SK-N-SH (cell line): ENCODE results near the gene ROM1. TPM values are rescaled to one million over a fixed set of nuclear protein-coding genes. Genes with fewer than 3 reads are reported as not detected.
A peak's percentile ranks its signal among the peaks of the same experiment; 100 is the strongest.

Experiments used
- CHD2 ChIP-seq: fragments of 150-350 bp; IDR thresholded peaks from 2 replicates; pipeline ENCODE4 v1.6.1; 2018; ENCODE audit warnings: low read length; ENCODE audit not compliant: partially characterized antibody
- EZH2phosphoT487 ChIP-seq: fragments of 200-600 bp; sonication (generic); IDR thresholded peaks from 2 replicates; pipeline ENCODE4 v1.6.1; 2017; ENCODE audit warnings: low read depth, mixed run types, mild to moderate bottlenecking, antibody characterized with exemption, moderate library complexity, borderline replicate concordance
- FOXJ3 ChIP-seq: sonication (generic); formaldehyde crosslinking; IDR thresholded peaks from 2 replicates; pipeline ENCODE4 v1.5.1; 2020; ENCODE audit warnings: mild to moderate bottlenecking, missing genetic modification reagents
- FOXM1 ChIP-seq: IDR thresholded peaks from 2 replicates; pipeline ENCODE4 v1.4.0; 2012; ENCODE audit warnings: low read depth, mild to moderate bottlenecking
- GATA2 ChIP-seq: sonication (generic); formaldehyde crosslinking; IDR thresholded peaks from 2 replicates; pipeline ENCODE4 v1.5.0; 2020; ENCODE audit warnings: mild to moderate bottlenecking, missing genetic modification reagents
- JUND ChIP-seq: IDR thresholded peaks from 2 replicates; pipeline ENCODE4 v1.4.0; 2012
- MEF2A ChIP-seq: IDR thresholded peaks from 2 replicates; pipeline ENCODE4 v1.4.0; 2012; ENCODE audit warnings: low read depth, borderline replicate concordance
- NFIC ChIP-seq: IDR thresholded peaks from 2 replicates; pipeline ENCODE4 v1.4.0; 2012; ENCODE audit warnings: borderline replicate concordance
- POLR2AphosphoS5 ChIP-seq: IDR thresholded peaks from 2 replicates; pipeline ENCODE4 v1.6.1; 2012; ENCODE audit warnings: low read depth, low read length
- RAD21 ChIP-seq: IDR thresholded peaks from 2 replicates; pipeline ENCODE4 v1.6.1; 2012; ENCODE audit warnings: mild to moderate bottlenecking, low read length
- RCOR1 ChIP-seq: fragments of 150-350 bp; IDR thresholded peaks from 2 replicates; pipeline ENCODE4 v1.6.1; 2017; ENCODE audit warnings: antibody characterized with exemption, low read length
- RFX5 ChIP-seq: IDR thresholded peaks from 2 replicates; pipeline ENCODE4 v1.6.1; 2012; ENCODE audit warnings: mild to moderate bottlenecking, improper control_type of control experiment, low read length
- SIN3A ChIP-seq: IDR thresholded peaks from 2 replicates; pipeline ENCODE4 v1.6.1; 2012; ENCODE audit warnings: low read depth, mild to moderate bottlenecking, low read length, moderate library complexity, borderline replicate concordance
- TAF1 ChIP-seq: IDR thresholded peaks from 2 replicates; pipeline ENCODE4 v1.6.1; 2012; ENCODE audit warnings: low read depth, mild to moderate bottlenecking, low read length, moderate library complexity, borderline replicate concordance
- TCF12 ChIP-seq: IDR thresholded peaks from 2 replicates; pipeline ENCODE4 v1.4.0; 2012
- polyA plus RNA-seq, 3 experiments: library from polyadenylated mRNA; depleted of rRNA; stranded (reverse); fragments of >200 nt; gene quantifications; 2 replicates each; pipeline ENCODE4 v1.2.3, GENCODE V29; 2012
- TF ChIP-seq, protein P1 (sequence below): fragments of 200-600 bp; sonication (generic); IDR thresholded peaks from 2 replicates; pipeline ENCODE4 v1.6.1; 2017; ENCODE audit warnings: antibody characterized with exemption, mild to moderate bottlenecking, moderate library complexity
- TF ChIP-seq, protein P2 (sequence below): IDR thresholded peaks from 2 replicates; pipeline ENCODE4 v1.4.0; 2012; ENCODE audit warnings: low read depth
- TF ChIP-seq, protein P3 (sequence below): IDR thresholded peaks from 2 replicates; pipeline ENCODE4 v1.4.0; 2012; ENCODE audit warnings: low read depth, borderline replicate concordance
- TF ChIP-seq, protein P4 (sequence below): fragments of 150-350 bp; IDR thresholded peaks from 2 replicates; pipeline ENCODE4 v1.6.1; 2016; ENCODE audit warnings: mild to moderate bottlenecking, low read depth, low read length
- TF ChIP-seq, protein P5 (sequence below): fragments of 150-350 bp; IDR thresholded peaks from 2 replicates; pipeline ENCODE4 v1.6.1; 2017; ENCODE audit warnings: antibody characterized with exemption, low read length, low read depth, borderline replicate concordance
- TF ChIP-seq, protein P6 (sequence below): IDR thresholded peaks from 2 replicates; pipeline ENCODE4 v1.6.1; 2012; ENCODE audit warnings: mild to moderate bottlenecking, low read depth, low read length, moderate library complexity

ROM1 gene
- polyA plus RNA-seq, 1 of the 3 experiments (the other 2 are of a cell fraction): 7.3 TPM

DNA sequence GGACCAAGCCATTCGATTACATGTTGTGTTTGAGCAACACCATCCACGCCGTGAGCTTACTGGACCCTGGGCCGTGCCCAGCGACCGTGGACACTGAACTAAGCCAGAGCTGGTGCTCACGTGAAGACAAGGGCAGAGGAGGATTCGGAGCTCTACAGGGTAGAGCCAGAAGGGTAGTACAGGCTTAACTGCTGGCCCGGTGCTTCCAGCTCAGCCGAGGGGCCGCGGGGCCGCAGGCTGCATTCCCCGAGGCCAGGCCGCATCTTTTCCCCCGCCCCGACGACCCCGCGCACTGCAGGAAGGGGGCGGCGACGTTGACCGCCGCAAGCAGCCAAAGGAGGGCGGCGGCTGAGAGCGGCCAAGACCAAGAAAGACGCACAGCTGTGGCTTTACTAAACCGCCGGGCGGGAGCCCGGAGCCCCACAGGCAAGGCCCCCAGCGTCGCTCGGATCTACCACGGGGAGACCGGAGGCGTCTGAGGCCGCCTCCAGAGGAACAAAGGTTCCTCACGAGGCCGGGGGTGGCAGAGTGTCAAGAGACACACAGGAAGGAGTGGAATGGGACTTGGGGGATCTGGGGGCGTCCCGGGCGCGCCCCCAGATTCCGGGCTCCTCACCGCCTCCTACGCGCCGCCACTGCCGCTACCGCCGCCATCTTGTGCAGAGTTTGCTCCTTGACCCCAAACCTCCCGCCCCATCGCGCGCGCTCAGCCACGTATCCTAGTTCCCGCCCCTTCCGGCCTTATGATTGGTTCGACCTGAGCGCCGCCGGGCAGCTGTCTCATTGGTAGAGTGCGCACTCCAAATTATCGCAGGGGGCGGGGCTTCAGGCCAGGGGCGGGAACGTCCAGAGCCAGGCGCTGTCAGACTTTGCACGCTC is 33.1 kb downstream of the ROM1 start, which contains the start of gene GANAB (continued):
- TF ChIP-seq, protein P1, sequence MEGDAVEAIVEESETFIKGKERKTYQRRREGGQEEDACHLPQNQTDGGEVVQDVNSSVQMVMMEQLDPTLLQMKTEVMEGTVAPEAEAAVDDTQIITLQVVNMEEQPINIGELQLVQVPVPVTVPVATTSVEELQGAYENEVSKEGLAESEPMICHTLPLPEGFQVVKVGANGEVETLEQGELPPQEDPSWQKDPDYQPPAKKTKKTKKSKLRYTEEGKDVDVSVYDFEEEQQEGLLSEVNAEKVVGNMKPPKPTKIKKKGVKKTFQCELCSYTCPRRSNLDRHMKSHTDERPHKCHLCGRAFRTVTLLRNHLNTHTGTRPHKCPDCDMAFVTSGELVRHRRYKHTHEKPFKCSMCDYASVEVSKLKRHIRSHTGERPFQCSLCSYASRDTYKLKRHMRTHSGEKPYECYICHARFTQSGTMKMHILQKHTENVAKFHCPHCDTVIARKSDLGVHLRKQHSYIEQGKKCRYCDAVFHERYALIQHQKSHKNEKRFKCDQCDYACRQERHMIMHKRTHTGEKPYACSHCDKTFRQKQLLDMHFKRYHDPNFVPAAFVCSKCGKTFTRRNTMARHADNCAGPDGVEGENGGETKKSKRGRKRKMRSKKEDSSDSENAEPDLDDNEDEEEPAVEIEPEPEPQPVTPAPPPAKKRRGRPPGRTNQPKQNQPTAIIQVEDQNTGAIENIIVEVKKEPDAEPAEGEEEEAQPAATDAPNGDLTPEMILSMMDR: no peak
- TF ChIP-seq CHD2: peak; percentile 93
- TF ChIP-seq MEF2A: no peak
- TF ChIP-seq, protein P2, sequence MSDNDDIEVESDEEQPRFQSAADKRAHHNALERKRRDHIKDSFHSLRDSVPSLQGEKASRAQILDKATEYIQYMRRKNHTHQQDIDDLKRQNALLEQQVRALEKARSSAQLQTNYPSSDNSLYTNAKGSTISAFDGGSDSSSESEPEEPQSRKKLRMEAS: peak; percentile 55
- TF ChIP-seq RCOR1: no peak
- TF ChIP-seq, protein P3, sequence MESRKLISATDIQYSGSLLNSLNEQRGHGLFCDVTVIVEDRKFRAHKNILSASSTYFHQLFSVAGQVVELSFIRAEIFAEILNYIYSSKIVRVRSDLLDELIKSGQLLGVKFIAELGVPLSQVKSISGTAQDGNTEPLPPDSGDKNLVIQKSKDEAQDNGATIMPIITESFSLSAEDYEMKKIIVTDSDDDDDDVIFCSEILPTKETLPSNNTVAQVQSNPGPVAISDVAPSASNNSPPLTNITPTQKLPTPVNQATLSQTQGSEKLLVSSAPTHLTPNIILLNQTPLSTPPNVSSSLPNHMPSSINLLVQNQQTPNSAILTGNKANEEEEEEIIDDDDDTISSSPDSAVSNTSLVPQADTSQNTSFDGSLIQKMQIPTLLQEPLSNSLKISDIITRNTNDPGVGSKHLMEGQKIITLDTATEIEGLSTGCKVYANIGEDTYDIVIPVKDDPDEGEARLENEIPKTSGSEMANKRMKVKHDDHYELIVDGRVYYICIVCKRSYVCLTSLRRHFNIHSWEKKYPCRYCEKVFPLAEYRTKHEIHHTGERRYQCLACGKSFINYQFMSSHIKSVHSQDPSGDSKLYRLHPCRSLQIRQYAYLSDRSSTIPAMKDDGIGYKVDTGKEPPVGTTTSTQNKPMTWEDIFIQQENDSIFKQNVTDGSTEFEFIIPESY: peak; percentile 89
- TF ChIP-seq EZH2phosphoT487: no peak
- TF ChIP-seq, protein P4, sequence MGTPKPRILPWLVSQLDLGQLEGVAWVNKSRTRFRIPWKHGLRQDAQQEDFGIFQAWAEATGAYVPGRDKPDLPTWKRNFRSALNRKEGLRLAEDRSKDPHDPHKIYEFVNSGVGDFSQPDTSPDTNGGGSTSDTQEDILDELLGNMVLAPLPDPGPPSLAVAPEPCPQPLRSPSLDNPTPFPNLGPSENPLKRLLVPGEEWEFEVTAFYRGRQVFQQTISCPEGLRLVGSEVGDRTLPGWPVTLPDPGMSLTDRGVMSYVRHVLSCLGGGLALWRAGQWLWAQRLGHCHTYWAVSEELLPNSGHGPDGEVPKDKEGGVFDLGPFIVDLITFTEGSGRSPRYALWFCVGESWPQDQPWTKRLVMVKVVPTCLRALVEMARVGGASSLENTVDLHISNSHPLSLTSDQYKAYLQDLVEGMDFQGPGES: no peak
- no peak for TF ChIP-seq FOXM1
- TF ChIP-seq POLR2AphosphoS5: peak; percentile 90
- TF ChIP-seq RAD21: no peak
- TF ChIP-seq JUND: peak; percentile 46; the same call in 1 of the 2 replicates
- no peak for TF ChIP-seq TCF12
- no peak for TF ChIP-seq GATA2 (CRISPR knock-in tag)
- peak; percentile 90; the same call in 1 of the 2 replicates for TF ChIP-seq SIN3A
- TF ChIP-seq NFIC: no peak
- TF ChIP-seq FOXJ3 (CRISPR knock-in tag): no peak
- TF ChIP-seq, protein P5, sequence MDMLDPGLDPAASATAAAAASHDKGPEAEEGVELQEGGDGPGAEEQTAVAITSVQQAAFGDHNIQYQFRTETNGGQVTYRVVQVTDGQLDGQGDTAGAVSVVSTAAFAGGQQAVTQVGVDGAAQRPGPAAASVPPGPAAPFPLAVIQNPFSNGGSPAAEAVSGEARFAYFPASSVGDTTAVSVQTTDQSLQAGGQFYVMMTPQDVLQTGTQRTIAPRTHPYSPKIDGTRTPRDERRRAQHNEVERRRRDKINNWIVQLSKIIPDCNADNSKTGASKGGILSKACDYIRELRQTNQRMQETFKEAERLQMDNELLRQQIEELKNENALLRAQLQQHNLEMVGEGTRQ: no peak
- TF ChIP-seq, protein P6, sequence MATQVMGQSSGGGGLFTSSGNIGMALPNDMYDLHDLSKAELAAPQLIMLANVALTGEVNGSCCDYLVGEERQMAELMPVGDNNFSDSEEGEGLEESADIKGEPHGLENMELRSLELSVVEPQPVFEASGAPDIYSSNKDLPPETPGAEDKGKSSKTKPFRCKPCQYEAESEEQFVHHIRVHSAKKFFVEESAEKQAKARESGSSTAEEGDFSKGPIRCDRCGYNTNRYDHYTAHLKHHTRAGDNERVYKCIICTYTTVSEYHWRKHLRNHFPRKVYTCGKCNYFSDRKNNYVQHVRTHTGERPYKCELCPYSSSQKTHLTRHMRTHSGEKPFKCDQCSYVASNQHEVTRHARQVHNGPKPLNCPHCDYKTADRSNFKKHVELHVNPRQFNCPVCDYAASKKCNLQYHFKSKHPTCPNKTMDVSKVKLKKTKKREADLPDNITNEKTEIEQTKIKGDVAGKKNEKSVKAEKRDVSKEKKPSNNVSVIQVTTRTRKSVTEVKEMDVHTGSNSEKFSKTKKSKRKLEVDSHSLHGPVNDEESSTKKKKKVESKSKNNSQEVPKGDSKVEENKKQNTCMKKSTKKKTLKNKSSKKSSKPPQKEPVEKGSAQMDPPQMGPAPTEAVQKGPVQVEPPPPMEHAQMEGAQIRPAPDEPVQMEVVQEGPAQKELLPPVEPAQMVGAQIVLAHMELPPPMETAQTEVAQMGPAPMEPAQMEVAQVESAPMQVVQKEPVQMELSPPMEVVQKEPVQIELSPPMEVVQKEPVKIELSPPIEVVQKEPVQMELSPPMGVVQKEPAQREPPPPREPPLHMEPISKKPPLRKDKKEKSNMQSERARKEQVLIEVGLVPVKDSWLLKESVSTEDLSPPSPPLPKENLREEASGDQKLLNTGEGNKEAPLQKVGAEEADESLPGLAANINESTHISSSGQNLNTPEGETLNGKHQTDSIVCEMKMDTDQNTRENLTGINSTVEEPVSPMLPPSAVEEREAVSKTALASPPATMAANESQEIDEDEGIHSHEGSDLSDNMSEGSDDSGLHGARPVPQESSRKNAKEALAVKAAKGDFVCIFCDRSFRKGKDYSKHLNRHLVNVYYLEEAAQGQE: no peak
- peak; percentile 45; the same call in 1 of the 2 replicates for TF ChIP-seq RFX5
- peak; percentile 97 for TF ChIP-seq TAF1
